BJ (cell line): ENCODE measurements around the gene RBPJ. TPM values are rescaled to one million over a fixed set of nuclear protein-coding genes. Genes with fewer than 3 reads are reported as not detected.

Source experiments
- CTCF ChIA-PET: fragments of 350-600 bp; formaldehyde crosslinking; extraction: SDS; loops from one replicate; lab custom pipeline; 2021; ENCODE audit warnings: antibody characterized with exemption, inconsistent platforms; lab: Yijun Ruan, JAX
- POLR2A ChIA-PET: fragments of 300-600 bp; sonication (Branson Sonifier 250); formaldehyde crosslinking; extraction: SDS; loops from one replicate; lab custom pipeline; 2021; ENCODE audit warnings: antibody characterized with exemption; lab: Charles Lee
- DNase-seq: peaks from one replicate; pipeline ENCODE4 v3.0.0-alpha.2; 2011; ENCODE audit warnings: low read depth
- H3K27me3 ChIP-seq: 2 replicates; pipeline ENCODE4 v1.6.0; 2011; ENCODE audit warnings: low read length; ENCODE audit not compliant: control insufficient read depth, insufficient read depth
- H3K36me3 ChIP-seq: 2 replicates; pipeline ENCODE4 v1.5.1; 2011; ENCODE audit warnings: low read length; ENCODE audit not compliant: control insufficient read depth, insufficient read depth
- H3K4me3 ChIP-seq: 2 replicates; pipeline ENCODE4 v1.5.1; 2011; ENCODE audit warnings: low read depth, mild to moderate bottlenecking, control low read depth, low read length
- polyA plus RNA-seq: library from polyadenylated mRNA; depleted of rRNA; stranded (reverse); fragments of >200 nt; gene quantifications from 2 replicates; pipeline ENCODE4 v1.2.3, GENCODE V29; 2011
- TF ChIP-seq, protein P1 (sequence below): IDR thresholded peaks from 2 replicates; pipeline ENCODE4 v1.5.1; 2011; ENCODE audit warnings: low read depth, mild to moderate bottlenecking, control low read depth, inconsistent platforms, low read length, moderate library complexity; ENCODE audit not compliant: insufficient read depth

RBPJ gene
- polyA plus RNA-seq, 1 experiment = 31.6 TPM

DNA sequence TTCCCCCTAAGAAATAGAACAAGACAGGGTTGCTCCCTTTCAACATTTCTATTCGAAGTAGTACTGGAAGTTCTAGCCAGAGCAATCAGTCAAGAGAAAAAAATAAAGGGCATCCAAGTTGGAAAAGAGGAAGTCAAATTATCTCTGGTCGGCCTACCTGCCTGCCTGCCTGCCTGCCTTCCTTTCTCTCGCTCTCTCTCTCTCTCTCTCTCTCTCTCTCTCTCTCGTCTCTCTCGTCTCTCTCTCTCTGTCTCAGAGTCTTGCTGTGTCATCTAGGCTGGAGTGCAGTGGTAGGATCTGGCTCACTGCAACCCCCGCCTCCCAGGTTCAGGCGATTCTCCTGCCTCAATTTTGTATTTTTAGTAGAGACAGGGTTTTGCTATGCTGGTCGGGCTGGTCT, 126.6 kb downstream of the RBPJ start:
- TF ChIP-seq, protein P1, sequence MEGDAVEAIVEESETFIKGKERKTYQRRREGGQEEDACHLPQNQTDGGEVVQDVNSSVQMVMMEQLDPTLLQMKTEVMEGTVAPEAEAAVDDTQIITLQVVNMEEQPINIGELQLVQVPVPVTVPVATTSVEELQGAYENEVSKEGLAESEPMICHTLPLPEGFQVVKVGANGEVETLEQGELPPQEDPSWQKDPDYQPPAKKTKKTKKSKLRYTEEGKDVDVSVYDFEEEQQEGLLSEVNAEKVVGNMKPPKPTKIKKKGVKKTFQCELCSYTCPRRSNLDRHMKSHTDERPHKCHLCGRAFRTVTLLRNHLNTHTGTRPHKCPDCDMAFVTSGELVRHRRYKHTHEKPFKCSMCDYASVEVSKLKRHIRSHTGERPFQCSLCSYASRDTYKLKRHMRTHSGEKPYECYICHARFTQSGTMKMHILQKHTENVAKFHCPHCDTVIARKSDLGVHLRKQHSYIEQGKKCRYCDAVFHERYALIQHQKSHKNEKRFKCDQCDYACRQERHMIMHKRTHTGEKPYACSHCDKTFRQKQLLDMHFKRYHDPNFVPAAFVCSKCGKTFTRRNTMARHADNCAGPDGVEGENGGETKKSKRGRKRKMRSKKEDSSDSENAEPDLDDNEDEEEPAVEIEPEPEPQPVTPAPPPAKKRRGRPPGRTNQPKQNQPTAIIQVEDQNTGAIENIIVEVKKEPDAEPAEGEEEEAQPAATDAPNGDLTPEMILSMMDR = no peak
- no peak for DNase-seq
- ChIA-PET CTCF (no interaction called here), POLR2A (no interaction called here)
- no peaks in the 10 kb centered on the region for H3K27me3 ChIP-seq
- no peaks in the 10 kb centered on the region for H3K36me3 ChIP-seq
- H3K4me3 ChIP-seq = no peak overlapping the region

DNA sequence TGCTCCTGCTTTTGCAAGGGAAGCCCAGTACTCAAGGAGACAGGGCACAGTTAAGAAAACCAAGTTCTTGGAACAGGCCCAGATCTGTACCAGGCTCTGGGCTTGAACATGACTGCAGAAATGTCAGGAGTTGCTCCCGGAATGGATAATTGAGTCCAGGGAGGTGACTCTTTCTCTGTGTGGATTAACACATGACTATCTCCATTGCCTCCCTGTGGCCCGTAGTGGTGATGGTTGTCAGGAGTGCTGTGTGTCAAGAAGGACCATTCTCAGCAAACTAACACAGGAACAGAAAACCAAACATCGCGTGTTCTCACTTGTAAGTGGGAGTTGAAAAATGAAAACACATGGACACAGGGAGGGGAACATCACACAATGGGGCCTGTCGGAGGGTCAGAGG, 129.6 kb downstream of the RBPJ start:
- H3K27me3 ChIP-seq = no peaks in the 10 kb centered on the region
- H3K36me3 ChIP-seq = no peaks in the 10 kb centered on the region
- DNase-seq = no peak
- H3K4me3 ChIP-seq = no peak overlapping the region
- TF ChIP-seq, protein P1 = no peak
- ChIA-PET POLR2A (no interaction called here), CTCF (no interaction called here)

DNA sequence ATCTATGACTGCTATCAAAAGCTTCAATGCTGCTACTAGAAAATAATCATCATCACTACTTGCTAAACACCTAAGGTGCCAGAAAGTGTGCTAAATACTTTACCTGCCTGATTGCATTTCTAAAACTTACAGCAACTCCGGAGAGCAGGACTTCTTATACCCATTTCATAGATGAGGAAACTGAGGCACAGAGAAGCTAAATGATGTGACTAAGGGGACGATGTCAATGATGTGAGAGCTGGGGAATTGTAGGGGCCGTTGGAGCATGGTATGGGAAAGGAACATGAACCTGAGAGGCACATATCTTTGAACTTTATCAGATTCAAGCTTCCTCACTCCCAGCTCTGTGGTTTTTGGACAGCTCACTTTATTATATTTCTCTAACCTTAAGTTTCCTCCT, 130.8 kb downstream of the RBPJ start:
- H3K4me3 ChIP-seq = no peak overlapping the region
- TF ChIP-seq, protein P1 = no peak
- CTCF ChIA-PET = interaction anchor here (0.6 to 1.3 kb wide), 4 partner anchors 9 to 544 kb away, joined by 3 to 4 read pairs (median 3); no protein-coding TSS in a partner anchor

DNA sequence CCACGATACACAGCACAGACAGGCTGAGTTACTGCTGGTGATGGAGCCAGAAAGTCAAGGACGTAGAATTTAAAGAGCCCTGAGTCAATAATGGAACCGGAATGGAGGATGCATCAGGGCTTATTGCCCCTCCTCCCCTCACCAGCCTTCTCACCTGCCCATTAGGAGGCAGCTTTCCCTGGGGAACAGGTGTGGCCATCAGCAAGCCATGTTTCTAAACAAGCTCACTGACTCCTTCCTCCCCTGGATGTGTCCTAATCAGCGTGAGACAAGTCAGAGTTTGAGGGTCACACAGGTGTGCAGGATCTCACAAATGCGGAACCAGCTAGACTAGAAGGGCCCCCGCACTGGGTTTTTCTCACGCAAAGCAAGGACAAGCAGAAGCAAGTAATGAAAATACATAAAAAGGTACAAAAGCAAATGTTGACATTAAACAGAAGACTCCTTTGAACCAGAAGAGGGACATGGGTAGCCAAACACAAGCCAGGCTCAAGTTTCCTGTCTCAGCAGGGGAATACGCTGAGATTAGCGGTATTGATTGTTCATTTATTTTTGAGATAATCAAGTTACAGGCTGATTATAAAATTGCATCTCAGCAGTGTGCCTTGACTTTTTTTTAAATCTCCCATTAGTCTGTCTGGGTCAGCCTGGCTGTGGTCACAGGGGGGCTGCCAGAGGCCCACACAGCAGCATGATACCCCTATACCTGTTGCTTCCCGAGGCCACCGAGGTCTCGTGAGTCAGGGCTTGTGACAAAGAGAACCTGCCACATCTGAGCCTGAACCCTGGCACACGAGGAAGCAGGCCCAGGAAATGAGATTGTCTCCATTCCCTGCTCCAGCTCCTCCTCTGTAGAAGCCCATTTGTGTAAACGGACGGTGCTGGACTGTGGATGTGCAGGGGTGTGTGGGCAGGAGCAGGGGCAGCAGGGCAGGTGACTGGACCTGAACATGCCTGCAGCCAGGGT, 132.0 kb downstream of the RBPJ start:
- POLR2A ChIA-PET = no interaction called here
- no peak for DNase-seq
- Histone ChIP-seq H3K27me3 (no peaks in the 10 kb centered on the region), H3K4me3 (no peak overlapping the region), H3K36me3 (no peaks in the 10 kb centered on the region)
- CTCF ChIA-PET = interaction anchor here (1.2 to 1.3 kb wide), 2 partner anchors 8 to 22 kb away, joined by 3 to 4 read pairs; no protein-coding TSS in a partner anchor
- TF ChIP-seq, protein P1 = no peak

More for the DNA sequence above, 130.8 kb downstream of the RBPJ start:
- POLR2A ChIA-PET = interaction anchor here (0.8 kb wide), 1 partner anchor 8 kb away, joined by 4 read pairs; no protein-coding TSS in a partner anchor
- no peaks in the 10 kb centered on the region for H3K27me3 ChIP-seq
- H3K36me3 ChIP-seq = no peaks in the 10 kb centered on the region
- no peak for DNase-seq

DNA sequence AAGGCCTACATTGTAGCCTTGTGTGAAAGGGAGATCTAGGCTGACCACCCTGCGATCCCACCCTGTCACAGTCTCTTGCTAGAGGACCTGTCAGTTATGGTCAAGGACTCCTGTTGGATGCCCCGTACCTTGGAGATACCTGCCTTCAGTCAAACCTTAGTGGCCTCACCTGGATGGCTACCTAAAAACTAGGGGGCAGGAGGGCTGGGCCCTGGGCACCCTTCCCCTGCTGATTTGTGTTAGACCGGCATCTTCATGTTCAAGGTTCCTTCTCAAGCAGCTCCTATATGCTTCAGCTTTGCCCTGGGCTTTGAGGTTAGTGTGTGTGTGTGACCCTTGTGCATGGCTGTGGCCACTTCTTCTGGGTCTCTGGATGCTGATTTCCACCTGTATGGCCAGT, 134.1 kb downstream of the RBPJ start:
- POLR2A ChIA-PET = no interaction called here

More for the DNA sequence above, 134.1 kb downstream of the RBPJ start:
- no peaks in the 10 kb centered on the region for H3K36me3 ChIP-seq
- no peak for DNase-seq
- no peak overlapping the region for H3K4me3 ChIP-seq
- CTCF ChIA-PET = no interaction called here
- H3K27me3 ChIP-seq = no peaks in the 10 kb centered on the region
- TF ChIP-seq, protein P1 = no peak
